ENCODE data around the gene LRRC25. TPM values are rescaled to one million over a fixed set of nuclear protein-coding genes. Genes with fewer than 3 reads are reported as not detected.

Gene LRRC25
- total RNA-seq, 1 experiment from 2014 or later: not detected

DNA sequence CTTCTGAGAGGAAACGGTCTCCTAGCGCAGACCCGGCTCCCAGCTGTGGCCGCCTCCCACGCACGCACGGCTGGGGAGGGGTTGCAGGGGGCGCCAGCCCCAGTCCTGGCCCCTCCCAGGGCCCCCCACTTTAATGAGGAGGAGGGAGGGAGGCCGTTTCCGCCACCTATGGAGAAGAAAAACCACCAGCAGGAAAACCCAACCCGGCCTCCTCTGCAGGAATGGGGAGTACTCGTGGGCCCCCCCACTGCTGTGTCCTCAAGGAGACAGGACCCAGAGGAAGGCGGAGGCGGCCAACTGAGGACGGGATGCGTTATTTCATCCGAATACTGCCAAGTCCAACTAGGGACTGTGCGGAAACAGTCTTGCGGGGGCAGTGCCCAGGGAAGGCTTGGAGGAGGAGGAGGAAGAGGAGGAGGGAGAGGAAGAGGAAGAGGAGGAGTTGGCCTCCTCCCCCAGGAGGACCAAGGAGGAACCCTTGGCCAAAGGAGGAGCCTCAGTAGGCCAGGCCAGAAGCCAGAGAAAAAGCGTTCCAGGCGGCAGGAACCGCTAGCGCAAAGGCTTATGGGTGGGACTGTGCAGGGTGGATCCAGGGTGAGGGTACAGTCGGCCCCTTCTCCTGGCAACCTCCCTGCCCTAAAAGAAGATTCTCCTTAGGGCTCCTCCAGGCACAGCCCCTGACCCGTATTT is 17.9 kb upstream of the LRRC25 start:
- no peaks in the 10 kb centered on the region for H4K20me1 ChIP-seq (ENCODE audit: low read length)
- H3F3A ChIP-seq (ENCODE audit: low read length, unreplicated experiment): no peaks in the 10 kb centered on the region
- DNase-seq (no peak), ATAC-seq (no peak)
- CTCF ChIA-PET: no interaction called here
- BruUV-seq (replicated peaks): no TSS peak
- H3K36me3 ChIP-seq (ENCODE audit: low read depth, low read length): no peaks in the 10 kb centered on the region
- no peak overlapping the region for H3K9ac ChIP-seq (ENCODE audit: low read length)
- H3K4me2 ChIP-seq (ENCODE audit: low read length): no peak overlapping the region
- intact Hi-C loops (cut with micrococcal nuclease): loop anchor here (10.0 kb wide), 2 partner anchors 141 to 211 kb away; partner anchors contain the start of genes IQCN and RAB3A
- no peaks in the 10 kb centered on the region for H3K27me3 ChIP-seq (ENCODE audit: low read length)
- POLR2A ChIA-PET (ENCODE audit: unreplicated experiment): no interaction called here
- H3K27ac ChIP-seq (ENCODE audit: low read length): no peak overlapping the region
- no peak overlapping the region for H2AFZ ChIP-seq (ENCODE audit: low read length)
- peaks cover 29% of the 10 kb centered on the region for H3K4me1 ChIP-seq (ENCODE audit: insufficient read depth, low read length)
- no peaks in the 10 kb centered on the region for H3K9me3 ChIP-seq (ENCODE audit: low read length)
- peaks cover 7% of the 10 kb centered on the region for H3K79me2 ChIP-seq (ENCODE audit: low read length)
- no peaks in the 10 kb centered on the region for H3K9me2 ChIP-seq (replicated peaks; ENCODE audit: low read length)
- TF ChIP-seq EZH2phosphoT487 (IDR thresholded peaks at IDR 0.05; ENCODE audit: borderline replicate concordance, low read length) (no peak), EZH2 (IDR thresholded peaks at IDR 0.05; ENCODE audit: low read length, unreplicated experiment) (no peak)
- TF ChIP-seq, protein P1, sequence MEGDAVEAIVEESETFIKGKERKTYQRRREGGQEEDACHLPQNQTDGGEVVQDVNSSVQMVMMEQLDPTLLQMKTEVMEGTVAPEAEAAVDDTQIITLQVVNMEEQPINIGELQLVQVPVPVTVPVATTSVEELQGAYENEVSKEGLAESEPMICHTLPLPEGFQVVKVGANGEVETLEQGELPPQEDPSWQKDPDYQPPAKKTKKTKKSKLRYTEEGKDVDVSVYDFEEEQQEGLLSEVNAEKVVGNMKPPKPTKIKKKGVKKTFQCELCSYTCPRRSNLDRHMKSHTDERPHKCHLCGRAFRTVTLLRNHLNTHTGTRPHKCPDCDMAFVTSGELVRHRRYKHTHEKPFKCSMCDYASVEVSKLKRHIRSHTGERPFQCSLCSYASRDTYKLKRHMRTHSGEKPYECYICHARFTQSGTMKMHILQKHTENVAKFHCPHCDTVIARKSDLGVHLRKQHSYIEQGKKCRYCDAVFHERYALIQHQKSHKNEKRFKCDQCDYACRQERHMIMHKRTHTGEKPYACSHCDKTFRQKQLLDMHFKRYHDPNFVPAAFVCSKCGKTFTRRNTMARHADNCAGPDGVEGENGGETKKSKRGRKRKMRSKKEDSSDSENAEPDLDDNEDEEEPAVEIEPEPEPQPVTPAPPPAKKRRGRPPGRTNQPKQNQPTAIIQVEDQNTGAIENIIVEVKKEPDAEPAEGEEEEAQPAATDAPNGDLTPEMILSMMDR (conservative IDR thresholded peaks at IDR 0.05; ENCODE audit: low read depth, low read length): no peak
- no peak overlapping the region for H3K4me3 ChIP-seq (ENCODE audit: low read length)

DNA sequence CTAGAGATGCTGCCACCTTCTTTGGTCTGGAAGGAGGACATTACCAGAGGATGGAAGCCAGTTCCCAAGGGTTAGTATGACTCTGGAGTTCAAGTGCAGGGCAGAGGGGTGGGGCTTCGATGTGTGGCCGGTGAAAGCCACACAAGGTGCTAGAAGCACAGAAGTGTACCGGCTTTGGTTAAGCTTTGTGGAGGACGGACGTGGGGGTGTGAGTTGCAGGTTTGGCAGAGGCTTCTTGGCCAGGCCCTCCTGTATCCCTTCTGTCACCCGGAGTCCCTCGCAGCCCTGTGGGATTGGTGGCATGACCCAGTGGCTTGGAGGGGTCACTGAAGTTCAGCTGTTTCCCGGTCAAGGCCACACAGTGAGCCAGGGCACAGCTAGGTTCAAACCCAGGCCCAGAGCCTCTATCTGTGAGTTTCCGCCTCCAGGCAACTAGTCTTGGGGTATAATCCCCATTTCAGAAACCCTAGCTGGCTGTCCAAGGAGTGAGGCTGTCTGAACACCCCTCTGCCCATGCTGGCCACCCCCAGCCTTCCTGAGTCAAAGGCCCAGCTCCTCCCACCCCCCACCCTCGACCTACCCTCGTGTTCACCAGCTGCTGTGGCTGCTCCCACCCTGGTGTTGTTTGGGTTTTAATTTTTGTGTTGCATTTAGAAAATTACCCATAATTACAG is 17.2 kb upstream of the LRRC25 start:
- Histone ChIP-seq H3K9ac (ENCODE audit: low read length) (no peak overlapping the region), H3K27ac (ENCODE audit: low read length) (no peak overlapping the region), H3K79me2 (ENCODE audit: low read length) (peaks cover under 1% of the 10 kb centered on the region; the same call in 1 of the 2 replicates), H3K27me3 (ENCODE audit: low read length) (no peaks in the 10 kb centered on the region), H3K4me1 (ENCODE audit: insufficient read depth, low read length) (peaks cover 24% of the 10 kb centered on the region), H3K4me3 (ENCODE audit: low read length) (no peak overlapping the region), H4K20me1 (ENCODE audit: low read length) (no peaks in the 10 kb centered on the region), H3K9me2 (replicated peaks; ENCODE audit: low read length) (no peaks in the 10 kb centered on the region), H3K36me3 (ENCODE audit: low read depth, low read length) (no peaks in the 10 kb centered on the region), H3K9me3 (ENCODE audit: low read length) (no peaks in the 10 kb centered on the region), H3F3A (ENCODE audit: low read length, unreplicated experiment) (no peaks in the 10 kb centered on the region), H3K4me2 (ENCODE audit: low read length) (no peak overlapping the region), H2AFZ (ENCODE audit: low read length) (no peak overlapping the region)
- POLR2A ChIA-PET (ENCODE audit: unreplicated experiment): no interaction called here
- CTCF ChIA-PET: no interaction called here
- BruUV-seq (replicated peaks): no TSS peak
- TF ChIP-seq, protein P1 (conservative IDR thresholded peaks at IDR 0.05; ENCODE audit: low read depth, low read length): no peak
- TF ChIP-seq EZH2 (IDR thresholded peaks at IDR 0.05; ENCODE audit: low read length, unreplicated experiment) (no peak), EZH2phosphoT487 (IDR thresholded peaks at IDR 0.05; ENCODE audit: borderline replicate concordance, low read length) (no peak)
- no peak for ATAC-seq
- intact Hi-C loops (cut with micrococcal nuclease): loop anchor here (10.0 kb wide), 2 partner anchors 140 to 210 kb away; partner anchors contain the start of genes IQCN and RAB3A
- no peak for DNase-seq
